HG02840 (cell line): ENCODE measurements around the gene SFT2D1.
A peak's percentile ranks its signal among the peaks of the same experiment; 100 is the strongest.
"Not testable (repeated sequence)": the region's sequence is repeated elsewhere in the genome, so short reads cannot be mapped to it uniquely, and the experiment has no call there.

Experiments
- ATAC-seq: cut with Tn5 transposase; IDR thresholded peaks from one replicate; pipeline ENCODE4 v1.9.1; 2021; ENCODE audit warnings: mild to moderate bottlenecking, moderate library complexity, moderate number of reproducible peaks; ENCODE audit not compliant: unreplicated experiment, low FRiP score

The SFT2D1 gene

DNA sequence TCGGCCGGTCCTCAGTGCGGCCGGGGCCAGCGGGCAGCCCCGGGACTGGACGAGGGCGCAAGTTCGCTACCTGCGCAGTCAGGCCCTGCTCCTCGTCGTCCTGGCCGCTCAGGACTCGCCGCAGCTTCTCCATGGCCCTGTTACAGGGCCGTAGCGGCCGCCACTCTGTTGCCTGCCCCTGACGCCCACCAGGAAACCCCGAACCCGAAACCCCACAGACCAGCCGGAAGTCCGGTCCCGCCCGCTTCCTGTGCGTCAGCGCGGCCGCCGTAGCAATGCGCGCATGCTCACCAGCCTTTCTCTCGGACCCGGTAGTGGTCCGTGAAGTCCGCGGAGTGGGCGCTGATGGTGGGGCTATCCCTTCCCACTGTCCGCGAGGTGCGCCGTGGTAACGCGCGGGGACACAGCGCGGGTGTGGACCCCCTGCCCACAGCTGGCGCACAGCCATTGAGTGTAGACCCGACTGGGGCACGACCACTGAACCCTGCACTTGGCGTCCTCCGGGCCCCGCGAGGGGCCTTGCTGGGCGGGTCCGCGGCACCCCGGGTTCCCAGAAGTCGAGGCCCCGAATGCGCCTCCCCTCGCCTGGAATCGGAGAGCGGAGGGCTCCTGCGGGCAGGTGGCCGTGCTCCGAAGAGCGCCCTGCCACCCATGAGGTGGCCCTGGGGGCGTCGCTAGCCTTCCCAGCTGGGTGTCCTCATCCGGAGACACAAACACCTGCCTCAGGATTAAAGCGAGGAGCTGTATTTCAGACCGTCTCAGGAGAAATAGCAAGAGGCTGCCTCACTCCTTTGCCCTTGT lies at the start of gene SFT2D1:
Gene SFT2D1 (minus strand): TSS at position 197 of the 801 bp plus-strand sequence. CDS start 64 bp downstream, at position 133.
- ATAC-seq: peak; percentile 94

DNA sequence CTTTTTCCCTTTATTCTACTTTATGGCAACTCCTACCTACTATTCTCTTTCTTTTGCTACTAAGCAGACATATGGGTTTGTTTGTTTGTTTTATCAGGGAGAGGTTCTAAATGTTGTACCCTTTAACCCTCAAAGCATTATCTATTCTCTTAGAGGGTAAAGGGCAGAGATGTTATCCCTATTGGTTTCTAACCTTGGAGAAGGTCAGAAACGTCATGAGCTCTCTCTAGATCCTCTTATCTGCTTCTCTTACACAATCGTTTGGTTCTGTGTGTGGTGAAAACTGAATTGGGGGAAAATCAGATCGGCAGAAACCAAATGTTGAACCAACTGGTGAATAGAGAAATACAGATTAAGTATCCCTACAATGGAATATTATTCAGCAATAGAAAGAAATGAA lies 46.8 kb upstream of the SFT2D1 start:
- no peak for ATAC-seq

DNA sequence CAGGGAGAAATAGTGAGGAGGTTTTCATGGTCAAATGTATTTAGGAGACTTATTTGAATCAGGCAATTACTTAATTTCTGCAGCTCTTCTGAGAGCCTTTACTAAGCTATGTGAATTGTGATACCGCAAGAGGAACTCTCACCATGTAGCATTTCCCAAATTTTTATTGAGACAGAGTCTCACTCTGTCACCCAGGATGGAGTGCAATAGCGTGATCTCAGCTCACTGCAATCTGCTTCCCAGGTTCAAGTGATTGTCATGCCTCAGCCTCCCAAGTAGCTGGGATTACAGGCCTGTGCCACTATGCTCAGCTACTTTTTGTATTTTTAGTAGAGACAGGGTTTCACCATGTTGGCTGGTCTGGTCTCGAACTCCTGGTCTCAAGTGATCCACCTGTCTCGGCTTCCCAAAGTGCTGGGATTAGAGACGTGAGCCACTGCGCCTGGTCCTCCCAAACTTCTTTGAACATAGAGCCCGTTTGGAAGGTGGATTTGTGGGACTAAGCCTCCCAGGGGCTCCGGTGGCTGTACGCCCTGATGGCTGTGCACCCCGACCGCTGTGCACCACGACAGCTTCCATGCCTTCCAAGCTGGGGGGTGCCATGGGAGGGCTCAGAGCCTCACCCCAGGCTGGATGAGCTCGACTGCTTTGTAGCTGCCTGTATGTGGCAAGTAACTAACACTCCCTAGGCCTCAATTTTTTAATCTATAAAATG lies 46.1 kb upstream of the SFT2D1 start:
- ATAC-seq: no peak

DNA sequence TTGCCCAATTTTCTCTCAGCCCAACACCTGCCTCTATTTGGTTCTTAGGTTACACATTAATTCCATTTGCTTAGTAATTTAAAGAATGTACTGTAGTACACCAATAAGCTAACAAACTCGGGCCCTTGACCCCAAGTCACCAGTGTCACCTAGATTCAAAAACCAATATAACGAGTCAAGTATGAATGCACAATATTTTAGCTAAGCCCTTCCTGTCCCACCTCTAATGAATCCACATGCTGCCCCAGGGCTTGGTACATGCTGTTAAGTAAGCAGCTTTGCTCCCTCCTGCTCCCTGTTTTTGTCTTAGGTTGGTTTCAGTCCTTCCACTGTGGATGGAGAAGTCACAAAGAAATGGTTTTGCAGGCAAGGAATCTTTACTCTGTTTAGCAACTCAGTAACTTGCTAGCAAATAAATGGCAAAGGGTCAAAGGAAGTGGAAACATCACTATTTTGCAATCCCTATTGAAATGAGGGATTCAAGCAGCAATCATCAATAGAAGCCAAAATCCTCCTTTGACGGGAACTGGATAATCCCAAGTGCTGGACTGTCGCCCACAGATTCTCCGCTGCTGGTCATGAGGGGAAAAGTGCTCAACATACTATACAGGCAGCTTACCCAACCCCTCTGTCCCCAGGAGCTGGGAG lies 45.4 kb upstream of the SFT2D1 start:
- no peak for ATAC-seq

DNA sequence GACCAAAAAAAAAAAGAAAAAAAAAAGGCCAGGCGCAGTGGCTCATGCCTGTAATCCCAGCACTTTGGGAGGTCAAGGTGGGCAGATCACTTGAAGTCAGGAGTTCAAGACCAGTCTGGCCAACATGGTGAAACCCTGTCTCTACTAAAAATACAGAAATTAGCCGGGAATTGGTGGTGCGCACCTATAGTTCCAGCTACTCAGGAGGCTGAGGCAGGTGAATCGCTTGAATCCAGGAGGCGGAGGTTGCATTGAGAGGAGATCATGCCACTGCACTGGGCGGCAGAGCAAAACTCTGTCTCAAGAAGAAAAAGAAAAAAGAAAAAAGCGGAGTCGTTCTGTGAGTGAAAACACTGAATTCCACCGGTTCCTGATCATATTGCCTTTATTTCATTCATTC lies 44.8 kb upstream of the SFT2D1 start:
- not testable (repeated sequence) for ATAC-seq

DNA sequence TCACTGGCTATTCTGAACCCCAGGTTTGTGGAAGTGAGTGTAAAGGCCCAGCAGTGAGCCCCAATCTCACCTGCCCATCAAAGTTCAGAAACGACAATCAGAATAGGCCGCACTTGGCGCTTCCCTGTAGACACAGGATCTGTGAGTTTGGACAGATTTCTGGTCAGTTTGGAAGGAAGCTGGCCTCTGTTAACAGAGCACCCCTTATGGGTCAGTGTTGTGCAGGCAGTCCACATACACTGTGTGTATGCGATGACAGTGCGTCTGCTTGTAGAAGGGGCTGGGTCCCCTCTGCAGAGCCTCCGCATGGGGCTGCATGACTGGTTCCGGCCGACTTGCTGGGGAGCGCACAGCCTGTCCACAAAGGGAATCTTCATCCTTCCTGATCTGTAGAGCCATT lies 43.8 kb upstream of the SFT2D1 start:
- ATAC-seq: no peak

DNA sequence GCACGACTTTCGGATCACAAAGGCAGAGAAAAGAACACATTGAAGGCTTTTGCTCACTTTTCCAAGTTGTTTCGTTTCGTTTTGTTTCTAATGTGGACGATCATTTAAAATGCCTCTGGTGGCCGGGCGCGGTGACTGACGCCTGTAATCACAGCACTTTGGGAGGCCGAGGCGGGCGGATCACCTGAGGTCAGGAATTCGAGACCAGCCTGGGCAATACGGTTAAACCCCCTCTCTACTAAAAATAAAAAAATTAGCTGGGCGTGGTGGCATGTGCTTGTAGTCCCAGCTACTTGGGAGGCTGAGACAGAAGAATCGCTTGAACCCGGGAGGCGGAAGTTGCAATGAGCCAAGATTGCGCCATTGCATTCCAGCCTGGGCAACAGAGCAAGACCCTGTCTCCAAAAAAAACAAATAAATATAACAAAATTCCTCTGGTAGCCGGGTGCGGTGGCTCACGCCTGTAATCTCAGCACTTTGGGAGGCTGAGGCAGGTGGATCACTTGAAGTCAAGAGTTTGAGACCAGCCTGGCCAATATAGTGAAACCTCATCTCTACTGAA lies 41.5 kb upstream of the SFT2D1 start:
- not testable (repeated sequence) for ATAC-seq

DNA sequence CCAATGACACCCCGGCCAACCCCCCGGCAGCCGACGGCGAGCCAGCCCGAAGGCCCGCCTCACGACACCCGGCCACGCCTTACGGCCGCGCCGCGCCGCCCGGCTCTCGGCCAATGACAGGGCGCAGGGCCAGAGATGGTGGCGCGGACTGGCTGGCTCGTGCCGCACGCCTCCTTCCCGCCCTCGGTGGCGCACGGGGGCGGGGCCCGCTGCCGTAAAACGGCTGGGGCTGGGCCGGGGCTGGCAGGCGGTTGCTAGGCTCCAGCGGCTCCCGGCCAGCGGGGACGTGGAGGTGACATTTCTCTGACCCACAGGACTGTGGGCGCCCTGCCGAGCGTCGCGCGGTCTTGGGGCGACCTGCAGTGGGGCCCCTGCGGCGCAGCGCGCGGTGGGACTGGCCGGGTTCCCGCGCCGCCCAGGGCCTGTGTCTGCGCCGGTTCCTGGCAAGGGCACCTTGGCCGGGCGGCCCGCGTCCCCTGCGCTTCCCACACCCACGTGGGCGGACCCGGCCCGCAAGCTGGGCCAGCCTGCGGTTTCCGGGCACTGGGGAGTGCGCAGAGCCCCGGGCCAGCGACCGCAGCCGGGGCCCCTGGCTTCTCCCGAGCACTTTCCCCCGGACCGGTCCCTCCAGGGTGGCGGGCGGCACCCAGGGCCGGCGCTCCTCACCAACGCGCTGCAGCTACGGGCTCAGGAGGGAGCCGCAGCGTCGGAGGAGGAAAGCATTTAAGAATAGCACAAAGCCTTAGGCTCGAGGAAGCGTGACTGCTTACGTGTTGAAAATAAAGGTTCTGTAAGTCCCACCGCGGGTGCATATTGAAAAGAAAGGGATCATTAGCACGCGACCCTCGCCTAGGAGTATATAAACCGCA lies 40.8 kb upstream of the SFT2D1 start, which contains the start of gene MPC1:
Gene MPC1 (minus strand): TSS at position 8 of the 869 bp plus-strand sequence. CDS start 64 bp downstream, outside the sequence.
- ATAC-seq: peak; percentile 85

DNA sequence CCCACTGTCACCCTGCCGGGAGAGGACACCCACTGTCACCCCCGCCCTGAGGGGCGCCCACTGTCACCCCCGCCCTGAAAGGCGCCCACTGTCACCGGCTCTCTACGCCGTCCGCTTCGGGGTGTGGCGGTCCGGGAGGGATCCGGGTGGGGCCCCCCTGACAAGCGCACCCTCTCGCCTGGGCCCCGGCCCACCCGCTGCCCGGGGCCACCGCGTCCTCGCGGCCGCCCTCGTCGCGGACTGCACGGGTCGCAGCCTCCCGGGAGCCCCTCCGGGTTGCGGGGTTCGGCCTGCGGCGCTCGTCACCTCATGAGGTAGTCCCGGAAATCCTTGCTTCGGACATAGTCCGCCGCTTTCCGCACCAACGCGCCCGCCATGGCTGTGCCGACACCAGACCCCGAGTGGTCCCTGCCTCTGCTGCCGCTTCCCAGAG lies 40.2 kb upstream of the SFT2D1 start:
- peak; percentile 4 for ATAC-seq

DNA sequence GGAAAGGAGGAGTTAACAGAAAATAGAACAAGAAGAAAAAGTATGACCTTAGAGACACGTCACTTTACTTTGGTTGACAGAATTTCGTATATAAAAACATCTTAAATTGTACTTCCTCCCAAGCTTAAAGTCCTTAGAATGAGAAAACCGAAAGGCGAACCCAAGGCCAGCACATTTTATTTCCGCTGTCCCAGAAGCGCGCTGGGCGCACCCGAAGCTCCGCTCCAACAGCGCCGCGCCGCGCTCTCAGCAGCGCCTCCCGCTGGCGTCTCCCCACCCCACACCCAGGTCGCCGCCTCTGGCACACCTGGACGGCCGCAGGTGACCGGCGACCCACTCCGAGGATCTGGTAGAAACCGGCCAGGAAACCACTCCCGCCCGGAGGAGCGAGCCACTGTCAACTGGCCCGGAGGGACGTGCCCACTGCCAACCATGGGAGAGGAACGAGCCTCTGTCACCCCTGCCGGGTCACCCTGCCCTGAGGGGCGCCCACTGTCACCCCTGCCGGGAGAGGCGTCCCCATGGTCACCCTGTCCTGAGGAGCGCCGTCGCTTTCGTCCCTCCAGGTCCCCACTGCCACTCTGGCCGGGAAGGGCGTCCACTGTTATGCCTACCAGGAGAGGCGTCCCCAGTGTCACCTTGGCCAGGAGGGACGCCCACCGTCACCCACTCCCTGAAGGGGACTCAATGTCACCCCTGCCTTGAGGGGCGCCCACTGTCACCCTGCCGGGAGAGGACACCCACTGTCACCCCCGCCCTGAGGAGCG lies 39.6 kb upstream of the SFT2D1 start:
- ATAC-seq: peak; percentile 48

DNA sequence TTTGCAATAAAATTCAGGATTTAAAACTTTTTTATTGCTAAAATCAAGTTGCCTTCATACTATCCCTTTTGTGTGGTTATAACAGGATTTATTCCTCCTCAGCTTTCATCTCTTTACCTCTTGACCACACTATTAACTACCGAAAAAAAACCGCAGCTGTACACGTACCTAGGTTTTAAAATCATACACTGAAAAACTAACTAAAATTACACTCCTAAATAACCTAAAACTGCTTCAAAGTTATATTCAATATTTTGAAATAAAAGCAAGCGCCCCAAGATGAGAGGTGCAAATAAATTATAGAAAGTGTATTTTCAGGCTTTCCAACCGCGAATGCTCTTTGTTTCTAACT lies 39.0 kb upstream of the SFT2D1 start:
- ATAC-seq: no peak

DNA sequence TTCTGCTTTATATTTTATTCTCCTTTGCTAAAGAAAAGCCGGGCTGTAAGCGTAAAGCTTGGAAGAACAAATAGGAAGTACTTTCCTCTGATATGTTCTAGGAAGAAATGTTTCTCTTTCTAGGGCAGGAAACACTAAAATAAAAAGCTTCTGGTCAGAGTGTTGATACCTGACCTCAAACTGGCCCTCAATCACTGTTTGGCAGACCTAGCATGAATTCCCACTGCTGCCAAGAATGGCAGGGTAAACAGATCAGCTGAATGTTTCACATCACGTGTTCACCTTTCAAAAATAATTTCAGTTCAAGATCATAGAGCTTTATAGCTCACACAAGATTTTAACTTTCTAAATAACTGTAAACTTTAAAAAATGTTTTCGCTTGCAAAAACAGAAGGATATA lies 37.5 kb upstream of the SFT2D1 start:
- no peak for ATAC-seq

DNA sequence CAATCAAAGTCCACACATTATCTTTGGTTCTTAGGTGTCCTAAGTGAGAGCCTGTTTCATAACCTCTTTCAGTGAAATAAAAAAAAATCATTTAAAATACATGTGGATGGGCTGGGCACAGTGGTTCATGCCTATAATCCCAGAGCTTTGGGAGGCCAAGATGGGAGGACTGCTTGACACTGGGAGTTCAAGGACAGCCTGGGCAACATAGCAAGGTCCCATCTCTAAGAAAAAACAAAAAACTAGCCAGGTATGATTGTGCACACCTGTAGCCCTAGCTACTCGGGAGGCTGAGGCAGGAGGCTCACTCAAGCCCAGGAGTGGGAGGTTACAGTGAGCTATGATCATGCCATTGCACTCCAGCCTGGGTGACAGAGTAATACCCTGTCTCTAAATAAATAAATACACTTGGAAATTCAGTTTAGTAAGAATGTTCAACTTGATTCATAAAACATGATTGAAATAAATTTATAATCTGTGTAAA lies 36.8 kb upstream of the SFT2D1 start:
- ATAC-seq: no peak

DNA sequence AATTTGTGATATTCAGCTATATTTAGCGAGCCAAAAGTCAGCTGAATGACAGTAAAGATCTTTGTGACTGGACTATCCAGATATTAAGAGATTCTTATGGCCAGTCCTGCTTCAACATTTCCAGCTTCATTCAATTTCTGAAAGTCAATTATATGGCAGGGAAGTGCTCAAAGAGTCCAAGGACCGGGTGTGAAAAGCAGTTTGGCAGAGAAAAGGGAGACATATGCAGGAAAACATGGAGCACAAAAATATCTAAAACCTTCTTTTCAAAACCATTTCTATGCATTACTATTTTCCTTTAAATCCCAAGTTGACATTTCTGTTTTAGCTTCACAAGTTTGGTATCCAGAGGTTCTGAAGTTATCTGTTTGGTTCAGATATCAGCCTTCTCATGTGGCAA lies 35.4 kb upstream of the SFT2D1 start:
- ATAC-seq: no peak

DNA sequence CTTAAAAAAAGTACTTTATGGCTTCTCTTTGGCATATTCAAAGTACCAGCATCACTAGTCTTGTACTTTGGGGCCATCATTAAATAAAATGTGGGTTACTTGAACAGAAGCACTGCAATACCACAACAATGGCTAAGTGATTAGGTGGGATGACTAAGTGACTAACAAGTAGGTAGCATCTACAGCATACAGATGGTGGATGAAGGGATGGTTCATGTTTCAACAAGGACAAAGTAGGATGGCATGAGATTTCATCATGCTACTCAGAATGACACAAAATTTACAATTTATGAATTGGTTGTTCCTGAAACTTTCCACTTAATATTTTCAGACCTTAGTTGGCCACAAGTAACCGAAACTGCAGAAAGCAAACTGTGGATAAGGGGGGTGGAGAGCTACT lies 32.7 kb upstream of the SFT2D1 start:
- no peak for ATAC-seq

DNA sequence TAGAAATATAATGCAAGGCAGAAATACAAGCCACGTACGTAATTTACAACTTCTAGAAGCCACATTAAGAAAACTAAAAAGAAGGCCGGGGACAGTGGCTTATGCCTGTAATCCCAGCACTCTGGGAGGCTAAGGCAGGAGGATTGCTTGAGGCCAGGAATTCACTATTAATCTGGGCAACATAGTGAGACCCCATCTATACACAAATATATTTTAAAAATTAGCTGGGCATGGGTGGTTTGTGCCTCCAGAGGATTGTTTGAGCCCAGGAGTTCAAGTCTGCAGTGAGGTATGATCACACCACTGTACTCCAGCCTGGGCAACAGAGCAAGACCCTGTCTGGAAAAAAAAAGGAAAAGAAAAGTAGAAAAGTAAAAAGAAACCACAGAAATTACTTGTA lies 28.1 kb upstream of the SFT2D1 start:
- ATAC-seq: no peak

DNA sequence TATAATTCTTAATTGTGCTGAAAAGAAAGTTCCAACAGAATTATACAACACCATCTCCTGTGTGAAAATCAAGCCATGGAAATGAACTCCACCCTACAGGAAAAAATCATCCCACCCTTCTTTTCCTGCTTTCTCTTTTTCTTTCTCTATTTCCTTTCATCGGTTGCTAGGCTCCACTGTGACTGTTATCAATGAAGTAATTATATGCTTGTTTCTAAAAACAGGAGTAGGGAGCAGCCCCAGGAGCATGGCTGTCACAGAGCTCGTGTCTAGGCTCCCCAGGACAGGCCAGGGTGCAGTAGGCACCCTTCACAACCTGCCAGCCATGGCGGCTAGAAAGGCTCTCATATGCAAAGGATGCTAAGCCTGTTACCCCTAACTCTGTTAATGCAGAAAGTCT lies 27.4 kb upstream of the SFT2D1 start:
- ATAC-seq: no peak

DNA sequence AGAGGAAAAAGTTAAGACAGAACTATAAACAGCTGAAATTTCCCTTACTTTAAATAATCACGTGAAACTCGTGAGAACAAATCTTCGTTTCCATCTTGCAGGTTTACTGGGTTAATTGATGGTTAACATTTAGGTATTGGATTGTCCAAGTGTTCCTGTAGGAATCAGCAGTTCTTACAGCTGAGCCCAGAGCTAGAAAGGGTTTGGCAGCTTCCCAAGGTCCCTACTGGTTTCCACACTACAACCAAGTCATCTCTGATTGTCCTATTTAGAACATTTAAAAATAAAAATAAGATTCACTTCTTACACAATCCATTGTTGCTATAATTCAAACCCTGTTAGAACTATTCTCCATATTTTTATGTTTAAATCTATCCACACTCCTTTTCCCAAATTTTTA lies 24.6 kb upstream of the SFT2D1 start:
- ATAC-seq: no peak

DNA sequence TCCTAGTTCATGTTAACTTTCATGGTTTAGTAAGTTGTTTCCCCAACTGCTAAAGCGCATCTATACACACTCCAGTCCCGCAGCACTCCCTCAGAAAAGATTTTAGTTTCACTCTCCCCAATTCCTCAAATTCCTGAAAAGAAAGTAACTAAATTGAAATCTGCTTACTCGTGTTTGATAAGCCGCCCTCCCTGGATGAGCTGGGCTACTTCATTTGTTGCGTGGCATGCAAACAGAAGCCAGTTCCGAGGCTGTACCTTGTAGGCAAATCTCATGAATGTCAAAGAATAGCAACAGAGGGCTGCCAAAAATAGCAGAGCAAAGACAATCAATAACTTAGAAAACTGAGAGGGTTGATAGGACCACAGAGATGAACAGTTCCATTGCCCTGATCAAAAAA lies 23.5 kb upstream of the SFT2D1 start:
- no peak for ATAC-seq
